Neural cell (in vitro differentiated cells): ENCODE data around the gene TMEM54. TPM values are rescaled to one million over a fixed set of nuclear protein-coding genes. Genes with fewer than 3 reads are reported as not detected.

ENCODE experiments used
- H2AFZ ChIP-seq: fragments of 200-600, 300-800 bp; sonication (generic), shearing (Covaris generic); 2 replicates; pipeline ENCODE4 v1.6.0; 2014; ENCODE audit warnings: low read depth, mild to moderate bottlenecking, antibody characterized with exemption, low read length, moderate library complexity
- H3F3A ChIP-seq: fragments of 200-600 bp; shearing (Covaris generic); 2 replicates; pipeline ENCODE4 v1.6.1; 2016; ENCODE audit warnings: mild to moderate bottlenecking, moderate library complexity, mixed read lengths, antibody characterized with exemption, low read length; ENCODE audit not compliant: insufficient read depth, poor library complexity, severe bottlenecking
- H3K27ac ChIP-seq: fragments of 200-600, 300-800 bp; sonication (generic), shearing (Covaris generic); 2 replicates; pipeline ENCODE4 v1.5.1; 2014; ENCODE audit warnings: mild to moderate bottlenecking, low read length, moderate library complexity
- H3K27me3 ChIP-seq: fragments of 300-800, 200-600 bp; sonication (generic), shearing (Covaris generic); 2 replicates; pipeline ENCODE4 v1.6.0; 2014; ENCODE audit warnings: mild to moderate bottlenecking, low read depth, low read length, moderate library complexity; ENCODE audit not compliant: insufficient read depth
- H3K36me3 ChIP-seq: fragments of 300-800, 200-600 bp; sonication (generic), shearing (Covaris generic); 2 replicates; pipeline ENCODE4 v1.5.1; 2014; ENCODE audit warnings: mild to moderate bottlenecking, antibody characterized with exemption, low read length, moderate library complexity; ENCODE audit not compliant: insufficient read depth
- H3K4me2 ChIP-seq: fragments of 300-800, 200-600 bp; sonication (generic), shearing (Covaris generic); 2 replicates; pipeline ENCODE4 v1.6.0; 2014; ENCODE audit warnings: mild to moderate bottlenecking, low read length
- H3K4me3 ChIP-seq: fragments of 300-800, 200-600 bp; sonication (generic), shearing (Covaris generic); 2 replicates; pipeline ENCODE4 v1.5.1; 2014; ENCODE audit warnings: mild to moderate bottlenecking, low read length, moderate library complexity
- H3K79me2 ChIP-seq: fragments of 200-600 bp; shearing (Covaris generic); replicated peaks from 2 replicates; pipeline ENCODE4 v1.6.0; 2014; ENCODE audit warnings: mild to moderate bottlenecking, low read length, moderate library complexity; ENCODE audit not compliant: insufficient read depth
- H3K9ac ChIP-seq: fragments of 300-800, 200-600 bp; sonication (generic), shearing (Covaris generic); 2 replicates; pipeline ENCODE4 v1.6.1; 2016; ENCODE audit warnings: mild to moderate bottlenecking, low read length, mixed read lengths
- H3K9me2 ChIP-seq: fragments of 200-600 bp; shearing (Covaris generic); 2 replicates; pipeline ENCODE4 v1.6.1; 2016; ENCODE audit warnings: mild to moderate bottlenecking, low read length, mixed read lengths; ENCODE audit not compliant: insufficient read depth
- H3K9me3 ChIP-seq: fragments of 200-600, 300-800 bp; sonication (generic), shearing (Covaris generic); 2 replicates; pipeline ENCODE4 v1.6.1; 2016; ENCODE audit warnings: mild to moderate bottlenecking, mixed run types, low read length, moderate library complexity, mixed read lengths
- H4K20me1 ChIP-seq: fragments of 200-600 bp; shearing (Covaris generic); 2 replicates; pipeline ENCODE4 v1.6.1; 2016; ENCODE audit warnings: mild to moderate bottlenecking, mixed run types; ENCODE audit not compliant: insufficient read depth
- CTCF ChIP-seq: fragments of 450-650 bp; IDR thresholded peaks from 2 replicates; pipeline ENCODE4 v1.5.1; 2014; ENCODE audit warnings: antibody characterized with exemption, mild to moderate bottlenecking, moderate library complexity; ENCODE audit not compliant: poor library complexity, severe bottlenecking
- EP300 ChIP-seq: fragments of 450-650 bp; conservative IDR thresholded peaks from 2 replicates; pipeline ENCODE4 v1.6.1; 2014; ENCODE audit warnings: antibody characterized with exemption, mild to moderate bottlenecking, moderate library complexity; ENCODE audit not compliant: poor library complexity, severe bottlenecking
- EZH2 ChIP-seq: fragments of 200-600, 300-800 bp; shearing (Covaris generic), sonication (generic); IDR thresholded peaks from 2 replicates; pipeline ENCODE4 v1.6.1; 2014; ENCODE audit warnings: antibody characterized with exemption, low read length, borderline replicate concordance, mild to moderate bottlenecking; ENCODE audit not compliant: insufficient read depth, poor library complexity, severe bottlenecking
- MXI1 ChIP-seq: fragments of 450-650 bp; conservative IDR thresholded peaks from 2 replicates; pipeline ENCODE4 v1.6.1; 2014; ENCODE audit warnings: antibody characterized with exemption, mild to moderate bottlenecking; ENCODE audit not compliant: poor library complexity, severe bottlenecking
- POLR2AphosphoS5 ChIP-seq: IDR thresholded peaks from 2 replicates; pipeline ENCODE4 v1.6.1; 2012
- RAD21 ChIP-seq: fragments of 450-650 bp; conservative IDR thresholded peaks from 2 replicates; pipeline ENCODE4 v1.6.1; 2014; ENCODE audit warnings: antibody characterized with exemption, mild to moderate bottlenecking, moderate library complexity
- SMC3 ChIP-seq: fragments of 450-650 bp; conservative IDR thresholded peaks from 2 replicates; pipeline ENCODE4 v1.6.1; 2014; ENCODE audit warnings: antibody characterized with exemption, mild to moderate bottlenecking, moderate library complexity; ENCODE audit not compliant: poor library complexity
- TAF1 ChIP-seq: IDR thresholded peaks from 2 replicates; pipeline ENCODE4 v1.6.1; 2012; ENCODE audit warnings: low read depth
- polyA plus RNA-seq: library from polyadenylated mRNA; depleted of rRNA; stranded (reverse); fragments of >200 nt; gene quantifications from 2 replicates; pipeline ENCODE4 v1.2.3, GENCODE V29; 2014
- TF ChIP-seq, protein P1 (sequence below): IDR thresholded peaks from 2 replicates; pipeline ENCODE4 v1.6.1; 2012; ENCODE audit warnings: borderline replicate concordance

The TMEM54 gene
- polyA plus RNA-seq, 1 donor from 2014 or later = not detected

DNA sequence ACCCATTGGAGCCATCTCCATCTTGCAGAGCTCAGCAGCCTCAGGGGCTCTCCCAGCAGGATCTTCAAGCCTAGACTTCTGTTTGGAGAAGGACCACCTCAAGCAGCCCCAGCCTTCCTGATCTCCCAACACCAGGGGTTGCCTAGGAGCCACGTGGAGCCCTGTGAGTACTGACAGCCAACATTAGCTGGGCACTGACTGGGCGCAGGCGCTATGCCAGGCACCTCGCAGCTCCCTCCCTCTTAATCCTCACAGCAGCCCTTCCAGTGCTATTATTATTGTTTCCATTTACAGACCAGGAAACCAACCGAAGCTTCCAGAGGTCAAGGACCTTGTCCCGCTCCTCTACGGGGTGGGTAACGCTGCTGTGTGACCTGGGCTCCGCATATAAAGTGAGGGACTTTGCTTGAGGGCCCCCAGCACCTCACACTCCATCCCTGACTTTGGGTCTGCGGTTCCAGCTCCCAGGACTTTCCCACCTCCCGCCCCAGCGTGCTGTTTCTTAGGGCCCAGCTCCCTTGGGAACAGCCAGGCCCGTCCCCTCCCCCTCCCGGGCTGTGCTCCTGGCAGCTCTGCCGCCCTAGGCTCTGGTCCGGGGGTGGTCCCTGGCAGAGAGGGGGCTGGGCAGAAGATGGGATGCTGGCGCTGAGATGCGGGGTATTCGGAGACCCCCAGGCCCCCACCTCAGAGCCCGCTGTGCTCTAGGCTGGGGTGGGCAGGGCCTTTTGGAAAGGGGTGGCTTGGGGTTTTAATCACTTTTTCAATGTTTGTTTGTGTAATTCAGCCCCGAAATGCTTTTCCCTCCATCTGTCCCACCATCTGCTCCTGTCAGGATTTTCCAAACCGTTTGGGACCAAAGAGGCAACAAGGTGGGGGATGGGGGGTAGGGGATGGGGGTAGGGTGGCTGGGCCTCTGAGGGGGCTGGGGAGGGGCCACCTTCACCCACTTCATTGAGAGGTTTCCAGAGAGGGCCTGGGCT is 19.0 kb downstream of the TMEM54 start:
- Histone ChIP-seq H3F3A (no peaks in the 10 kb centered on the region), H3K4me3 (no peak overlapping the region), H3K9ac (no peak overlapping the region), H2AFZ (no peak overlapping the region), H3K9me3 (no peaks in the 10 kb centered on the region), H3K4me2 (no peak overlapping the region), H3K9me2 (no peaks in the 10 kb centered on the region), H3K36me3 (no peaks in the 10 kb centered on the region), H3K27ac (no peak overlapping the region), H3K27me3 (peaks cover 20% of the 10 kb centered on the region), H3K79me2 (no peaks in the 10 kb centered on the region), H4K20me1 (no peaks in the 10 kb centered on the region)
- TF ChIP-seq RAD21 (no peak), MXI1 (no peak), CTCF (no peak), TAF1 (no peak), SMC3 (no peak)
- TF ChIP-seq, protein P1, sequence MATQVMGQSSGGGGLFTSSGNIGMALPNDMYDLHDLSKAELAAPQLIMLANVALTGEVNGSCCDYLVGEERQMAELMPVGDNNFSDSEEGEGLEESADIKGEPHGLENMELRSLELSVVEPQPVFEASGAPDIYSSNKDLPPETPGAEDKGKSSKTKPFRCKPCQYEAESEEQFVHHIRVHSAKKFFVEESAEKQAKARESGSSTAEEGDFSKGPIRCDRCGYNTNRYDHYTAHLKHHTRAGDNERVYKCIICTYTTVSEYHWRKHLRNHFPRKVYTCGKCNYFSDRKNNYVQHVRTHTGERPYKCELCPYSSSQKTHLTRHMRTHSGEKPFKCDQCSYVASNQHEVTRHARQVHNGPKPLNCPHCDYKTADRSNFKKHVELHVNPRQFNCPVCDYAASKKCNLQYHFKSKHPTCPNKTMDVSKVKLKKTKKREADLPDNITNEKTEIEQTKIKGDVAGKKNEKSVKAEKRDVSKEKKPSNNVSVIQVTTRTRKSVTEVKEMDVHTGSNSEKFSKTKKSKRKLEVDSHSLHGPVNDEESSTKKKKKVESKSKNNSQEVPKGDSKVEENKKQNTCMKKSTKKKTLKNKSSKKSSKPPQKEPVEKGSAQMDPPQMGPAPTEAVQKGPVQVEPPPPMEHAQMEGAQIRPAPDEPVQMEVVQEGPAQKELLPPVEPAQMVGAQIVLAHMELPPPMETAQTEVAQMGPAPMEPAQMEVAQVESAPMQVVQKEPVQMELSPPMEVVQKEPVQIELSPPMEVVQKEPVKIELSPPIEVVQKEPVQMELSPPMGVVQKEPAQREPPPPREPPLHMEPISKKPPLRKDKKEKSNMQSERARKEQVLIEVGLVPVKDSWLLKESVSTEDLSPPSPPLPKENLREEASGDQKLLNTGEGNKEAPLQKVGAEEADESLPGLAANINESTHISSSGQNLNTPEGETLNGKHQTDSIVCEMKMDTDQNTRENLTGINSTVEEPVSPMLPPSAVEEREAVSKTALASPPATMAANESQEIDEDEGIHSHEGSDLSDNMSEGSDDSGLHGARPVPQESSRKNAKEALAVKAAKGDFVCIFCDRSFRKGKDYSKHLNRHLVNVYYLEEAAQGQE = no peak

DNA sequence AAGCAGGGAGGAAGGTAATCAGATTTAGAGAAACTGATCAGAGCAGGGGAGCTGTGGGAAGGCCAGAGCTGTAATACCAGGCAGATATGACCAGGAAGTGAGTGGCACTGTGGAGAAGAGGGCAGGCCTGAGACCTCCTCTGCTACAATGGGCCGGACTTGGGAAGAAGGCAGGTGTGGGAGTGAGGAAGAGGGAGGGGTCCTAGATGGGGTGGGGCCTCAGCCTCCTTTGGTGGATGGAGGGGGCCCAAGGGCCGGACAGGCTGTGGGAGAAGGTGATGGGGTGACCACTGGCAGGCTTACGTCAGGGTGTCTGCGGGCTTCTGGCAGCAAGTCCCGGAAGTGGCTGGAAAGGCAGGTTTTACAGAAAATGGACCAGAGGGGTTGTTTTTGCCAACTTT is 19.9 kb downstream of the TMEM54 start:
- H3K9me3 ChIP-seq = no peaks in the 10 kb centered on the region
- no peaks in the 10 kb centered on the region for H3K79me2 ChIP-seq
- no peak overlapping the region for H3K4me3 ChIP-seq
- H3K9ac ChIP-seq = no peak overlapping the region
- no peak for TF ChIP-seq POLR2AphosphoS5
- TF ChIP-seq, protein P1 = no peak
- TF ChIP-seq MXI1 = no peak
- no peak for TF ChIP-seq TAF1
- TF ChIP-seq CTCF = no peak
- no peak for TF ChIP-seq SMC3
- no peak for TF ChIP-seq EZH2
- TF ChIP-seq EP300 = no peak
- no peak for TF ChIP-seq RAD21
- peaks cover 11% of the 10 kb centered on the region for H3K27me3 ChIP-seq
- no peaks in the 10 kb centered on the region for H3K9me2 ChIP-seq
- H2AFZ ChIP-seq = no peak overlapping the region
- no peak overlapping the region for H3K4me2 ChIP-seq
- no peaks in the 10 kb centered on the region for H3F3A ChIP-seq
- no peaks in the 10 kb centered on the region for H3K36me3 ChIP-seq
- no peak overlapping the region for H3K27ac ChIP-seq
- H4K20me1 ChIP-seq = no peaks in the 10 kb centered on the region
